Skeletal muscle satellite cell (primary cell): ENCODE data around the gene NCOA1.
"Not testable (repeated sequence)": the region's sequence is repeated elsewhere in the genome, so short reads cannot be mapped to it uniquely, and the experiment has no call there.

Experiments used
- H3K27me3 ChIP-seq: 2 replicates; pipeline ENCODE4 v1.7.0; 2013; ENCODE audit warnings: low read length; ENCODE audit not compliant: control insufficient read depth, insufficient read depth
- H3K36me3 ChIP-seq: 2 replicates; pipeline ENCODE4 v1.7.0; 2013; ENCODE audit warnings: mild to moderate bottlenecking, control low read depth, low read length; ENCODE audit not compliant: insufficient read depth
- H3K4me1 ChIP-seq: 2 replicates; pipeline ENCODE4 v1.7.0; 2013; ENCODE audit warnings: low read length; ENCODE audit not compliant: control insufficient read depth, insufficient read depth
- H3K4me2 ChIP-seq: 2 replicates; pipeline ENCODE4 v1.7.0; 2013; ENCODE audit warnings: mild to moderate bottlenecking, low read length
- H3K4me3 ChIP-seq: 2 replicates; pipeline ENCODE4 v1.7.0; 2013; ENCODE audit warnings: low read length
- H3K9ac ChIP-seq: 2 replicates; pipeline ENCODE4 v1.7.0; 2013; ENCODE audit warnings: mild to moderate bottlenecking, low read depth, low read length, moderate library complexity
- H3K9me3 ChIP-seq: replicated peaks from 2 replicates; pipeline ENCODE4 v1.7.0; 2013; ENCODE audit warnings: mild to moderate bottlenecking, control low read depth, low read length

Gene NCOA1

DNA sequence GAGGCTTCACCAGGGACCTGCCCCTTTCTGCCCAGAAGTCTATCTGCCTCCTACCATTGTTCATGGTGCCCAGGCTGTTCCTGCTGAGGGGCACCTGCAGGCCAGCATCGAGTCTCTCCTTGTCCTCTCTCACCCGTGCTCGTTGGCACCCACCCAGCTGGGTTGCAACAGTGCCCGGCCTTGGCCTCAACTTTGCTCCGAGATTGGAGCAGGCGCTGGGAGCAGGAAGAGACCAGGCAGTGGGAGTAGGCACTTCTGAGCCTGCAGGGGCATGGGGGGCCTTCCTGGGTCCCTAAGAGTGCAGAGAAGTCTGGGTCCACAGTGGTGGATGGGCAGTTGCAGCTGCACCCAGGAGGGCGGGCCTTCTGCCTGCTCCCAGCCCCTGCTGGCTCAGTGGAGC is 75.6 kb downstream of the NCOA1 start:
- no peak overlapping the region for H3K9ac ChIP-seq
- no peaks in the 10 kb centered on the region for H3K27me3 ChIP-seq
- no peaks in the 10 kb centered on the region for H3K9me3 ChIP-seq
- peaks cover 8% of the 10 kb centered on the region for H3K36me3 ChIP-seq
- H3K4me2 ChIP-seq: no peak overlapping the region
- H3K4me3 ChIP-seq: no peak overlapping the region
- H3K4me1 ChIP-seq: no peaks in the 10 kb centered on the region

DNA sequence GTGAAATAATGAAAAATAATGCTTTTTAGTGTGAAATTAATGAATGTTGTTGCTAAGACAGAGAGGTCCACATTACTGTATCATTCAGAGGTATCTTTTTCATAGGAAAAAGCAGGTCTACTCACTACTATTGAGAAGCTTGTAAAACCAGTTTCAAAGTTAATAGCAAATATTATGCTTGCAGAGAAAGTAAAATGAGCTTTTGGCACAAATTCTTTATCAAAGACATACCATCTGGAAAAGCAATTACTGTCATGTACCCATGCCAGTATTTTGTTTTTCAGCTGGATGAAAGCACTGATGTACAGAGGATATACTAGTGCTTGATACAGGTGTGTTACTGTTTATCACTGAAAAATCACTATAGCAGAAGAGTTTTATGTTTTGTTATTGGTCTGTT is 77.5 kb downstream of the NCOA1 start:
- Histone ChIP-seq H3K4me3 (no peak overlapping the region), H3K9ac (no peak overlapping the region), H3K4me2 (no peak overlapping the region), H3K4me1 (no peaks in the 10 kb centered on the region), H3K9me3 (no peaks in the 10 kb centered on the region), H3K36me3 (peaks cover 8% of the 10 kb centered on the region), H3K27me3 (no peaks in the 10 kb centered on the region)

DNA sequence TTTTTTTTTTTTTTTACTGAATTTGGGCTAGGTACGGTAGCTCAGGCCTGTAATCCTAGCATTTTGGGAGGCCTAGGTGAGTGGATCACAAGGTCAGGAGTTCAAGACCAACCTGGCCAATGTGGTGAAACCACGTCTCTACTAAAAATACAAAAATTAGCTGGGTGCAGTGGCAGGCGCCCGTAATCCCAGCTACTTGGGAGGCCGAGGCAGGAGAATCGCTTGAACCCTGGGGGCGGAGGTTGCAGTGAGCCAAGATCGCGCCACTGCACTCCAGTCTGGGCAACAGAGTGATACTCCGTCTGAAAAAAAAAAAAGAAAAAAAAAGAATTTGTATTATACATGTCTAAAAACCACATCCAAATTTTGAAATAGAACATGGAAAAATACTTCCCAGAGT is 78.5 kb downstream of the NCOA1 start:
- H3K4me2 ChIP-seq, H3K36me3 ChIP-seq, H3K9me3 ChIP-seq, H3K4me1 ChIP-seq, H3K4me3 ChIP-seq, H3K27me3 ChIP-seq, H3K9ac ChIP-seq: not testable (repeated sequence)

DNA sequence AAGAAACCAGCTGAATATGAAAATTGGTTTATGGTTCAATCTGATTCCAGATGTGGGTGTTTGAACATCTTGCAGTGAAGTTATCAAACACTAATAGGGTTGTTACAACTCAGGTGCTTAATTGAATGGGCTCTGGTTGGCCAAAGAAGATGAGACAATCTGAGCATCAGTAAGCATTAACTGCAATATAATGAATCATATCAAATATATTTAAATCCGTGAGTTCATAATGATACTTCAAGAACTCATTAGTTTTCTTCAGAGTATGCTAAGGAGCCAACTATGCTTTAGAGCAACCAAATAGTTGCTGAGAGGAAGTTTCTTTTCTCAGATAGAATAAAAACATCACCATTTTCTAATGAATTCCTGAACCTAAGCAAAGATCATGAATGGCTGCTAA is 79.2 kb downstream of the NCOA1 start:
- Histone ChIP-seq H3K9ac (no peak overlapping the region), H3K4me3 (no peak overlapping the region), H3K4me1 (no peaks in the 10 kb centered on the region), H3K4me2 (no peak overlapping the region), H3K27me3 (no peaks in the 10 kb centered on the region), H3K36me3 (peaks cover 8% of the 10 kb centered on the region), H3K9me3 (no peaks in the 10 kb centered on the region)

DNA sequence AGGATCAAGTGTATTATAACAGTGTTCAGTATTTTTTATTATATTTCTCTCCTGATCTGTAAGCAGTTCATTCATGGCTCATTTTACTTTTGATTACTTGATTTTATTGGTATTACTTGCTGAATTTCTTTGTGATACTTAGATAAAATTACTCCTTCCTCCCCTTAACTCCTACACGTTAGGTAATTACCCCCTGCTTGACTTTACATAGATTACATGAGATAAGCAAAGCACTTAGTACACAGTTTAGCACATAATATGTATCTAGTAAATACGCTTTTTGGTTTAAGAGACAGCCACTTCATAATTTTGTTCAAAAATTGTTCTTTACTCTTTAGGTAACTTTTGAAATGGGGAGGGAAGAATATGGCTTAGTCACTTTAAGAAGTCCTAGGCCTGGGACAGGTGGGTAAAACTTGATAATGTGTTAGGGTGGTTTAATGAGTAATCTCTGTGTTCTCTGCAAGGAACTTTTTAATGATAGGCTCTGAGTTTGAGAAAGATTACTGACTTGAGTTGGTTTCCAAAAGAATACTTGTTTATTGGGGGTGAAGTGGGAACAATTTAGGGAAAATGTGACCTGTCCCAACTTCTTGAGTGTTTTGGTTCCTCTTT is 80.9 kb downstream of the NCOA1 start:
- Histone ChIP-seq H3K36me3 (no peaks in the 10 kb centered on the region), H3K9ac (no peak overlapping the region), H3K4me3 (no peak overlapping the region), H3K4me1 (no peaks in the 10 kb centered on the region), H3K4me2 (no peak overlapping the region), H3K9me3 (no peaks in the 10 kb centered on the region), H3K27me3 (no peaks in the 10 kb centered on the region)

DNA sequence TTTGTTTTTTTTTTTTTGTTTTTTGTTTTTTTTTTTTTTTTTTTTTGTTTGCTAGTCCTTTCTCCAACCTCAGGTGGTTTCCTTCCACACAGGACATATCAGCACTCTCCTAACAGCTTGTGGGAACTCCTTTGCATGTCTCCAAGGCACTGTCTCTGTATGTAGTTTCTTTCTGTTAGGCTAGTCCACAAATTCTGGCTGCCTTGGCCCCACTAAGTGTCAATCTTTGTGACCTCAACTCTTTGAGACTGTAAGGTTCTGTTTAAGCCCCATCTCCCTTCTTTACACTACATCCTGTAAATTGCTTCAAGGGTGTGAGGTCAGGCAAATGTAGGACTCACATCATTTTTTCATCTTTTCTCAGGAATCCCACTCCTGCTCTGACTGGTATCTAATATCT is 85.1 kb downstream of the NCOA1 start:
- Histone ChIP-seq H3K36me3 (no peaks in the 10 kb centered on the region), H3K4me2 (no peak overlapping the region), H3K4me1 (peaks cover 2% of the 10 kb centered on the region), H3K4me3 (no peak overlapping the region), H3K9me3 (no peaks in the 10 kb centered on the region), H3K9ac (no peak overlapping the region), H3K27me3 (no peaks in the 10 kb centered on the region)

DNA sequence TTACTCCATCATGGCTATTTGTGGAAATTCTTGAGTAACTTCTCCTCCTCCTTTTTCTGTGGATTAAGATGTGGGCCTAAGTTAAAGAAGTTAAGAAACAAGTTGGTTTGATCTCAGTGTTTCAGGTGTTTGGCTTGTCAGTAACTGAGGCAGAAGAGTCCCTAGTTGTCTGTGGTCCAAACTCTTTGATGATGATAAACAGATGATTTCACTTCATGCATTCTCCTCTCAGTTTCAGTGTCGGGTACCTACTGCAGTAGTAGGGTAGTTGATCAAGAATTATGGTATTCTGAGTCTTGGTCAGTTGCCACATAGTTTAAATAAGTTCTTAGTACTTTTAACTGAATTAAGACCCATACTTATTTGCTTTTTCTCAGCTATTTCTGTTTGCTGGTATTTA is 85.6 kb downstream of the NCOA1 start:
- no peaks in the 10 kb centered on the region for H3K9me3 ChIP-seq
- peaks cover 2% of the 10 kb centered on the region for H3K4me1 ChIP-seq
- H3K4me2 ChIP-seq: no peak overlapping the region
- no peaks in the 10 kb centered on the region for H3K36me3 ChIP-seq
- no peak overlapping the region for H3K9ac ChIP-seq
- no peaks in the 10 kb centered on the region for H3K27me3 ChIP-seq
- no peak overlapping the region for H3K4me3 ChIP-seq

DNA sequence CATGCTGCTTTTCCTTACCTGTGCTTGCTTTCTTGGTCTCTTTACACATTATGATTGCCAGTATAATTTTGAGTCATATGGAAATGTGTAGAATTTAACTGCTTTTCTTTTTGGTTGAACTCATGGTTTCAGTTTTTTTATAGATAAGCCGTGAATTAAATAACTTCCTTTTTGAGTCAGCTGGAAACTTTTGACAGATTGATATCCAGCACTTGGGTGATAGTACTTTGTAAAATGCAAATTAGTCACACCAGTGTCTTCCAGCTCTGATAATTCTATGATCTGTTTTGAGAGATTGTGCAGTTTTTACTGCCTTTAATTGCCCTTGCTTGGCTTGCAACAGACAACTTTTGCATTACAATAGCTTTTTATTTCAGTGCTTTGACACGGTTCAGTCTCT is 86.4 kb downstream of the NCOA1 start:
- no peak overlapping the region for H3K4me2 ChIP-seq
- no peaks in the 10 kb centered on the region for H3K9me3 ChIP-seq
- no peak overlapping the region for H3K4me3 ChIP-seq
- no peaks in the 10 kb centered on the region for H3K27me3 ChIP-seq
- H3K36me3 ChIP-seq: no peaks in the 10 kb centered on the region
- peaks cover 2% of the 10 kb centered on the region for H3K4me1 ChIP-seq
- no peak overlapping the region for H3K9ac ChIP-seq

DNA sequence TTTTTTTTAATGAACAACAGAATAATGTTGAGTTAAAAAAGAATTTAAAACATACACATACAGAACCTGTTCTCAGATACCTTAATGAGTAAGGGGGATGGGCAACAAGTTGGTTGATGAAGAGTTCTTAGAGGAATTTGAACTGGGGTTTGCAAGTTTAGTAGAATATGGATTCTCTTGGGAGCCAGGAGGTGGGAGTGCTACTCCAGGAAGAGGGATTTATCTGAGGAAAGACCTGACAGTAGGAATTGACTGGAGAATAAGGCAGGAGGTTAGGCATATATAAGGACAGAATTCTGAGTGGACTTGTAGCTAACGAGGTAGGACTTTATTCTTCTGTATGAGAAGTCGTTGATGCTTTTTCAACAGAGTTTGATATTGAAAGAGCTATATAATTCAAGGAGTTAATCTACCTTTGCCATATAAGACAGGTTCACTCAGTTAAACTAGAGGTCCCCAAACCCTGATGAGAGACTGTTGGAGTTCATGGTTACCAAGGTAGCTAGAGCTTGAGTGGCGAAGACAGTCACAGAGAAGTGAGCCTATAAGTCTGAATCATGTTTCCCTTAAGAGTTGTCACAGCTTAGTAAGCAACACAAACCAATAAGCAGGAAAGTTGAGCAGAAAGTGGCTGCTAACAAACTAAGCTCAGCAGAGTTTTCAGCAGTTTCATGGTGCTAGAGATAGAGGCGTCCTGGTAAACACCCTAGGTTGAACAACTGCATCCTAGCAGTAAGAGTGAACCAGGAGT is 88.2 kb downstream of the NCOA1 start:
- Histone ChIP-seq H3K36me3 (no peaks in the 10 kb centered on the region), H3K4me2 (no peak overlapping the region), H3K27me3 (no peaks in the 10 kb centered on the region), H3K4me3 (no peak overlapping the region), H3K9ac (no peak overlapping the region), H3K4me1 (peaks cover 2% of the 10 kb centered on the region), H3K9me3 (no peaks in the 10 kb centered on the region)

DNA sequence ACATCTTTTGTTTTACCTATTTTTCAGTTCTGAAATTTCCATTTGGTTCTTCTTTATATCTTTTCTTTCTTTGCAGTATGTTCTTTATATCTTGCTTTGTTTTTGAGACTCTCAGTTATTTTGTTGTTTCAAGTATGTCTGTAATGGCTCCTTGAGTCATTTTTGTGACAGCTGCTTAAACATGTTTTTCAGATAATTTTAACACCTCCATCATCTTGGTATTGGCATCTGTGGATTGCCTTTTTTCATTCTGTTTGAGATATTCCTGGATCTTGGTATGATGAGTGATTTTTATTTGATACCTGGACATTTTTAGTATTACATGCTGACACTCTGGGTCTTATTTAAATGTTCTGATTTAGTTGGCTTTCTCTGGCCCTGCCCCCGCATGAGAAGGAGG is 89.5 kb downstream of the NCOA1 start:
- Histone ChIP-seq H3K36me3 (no peaks in the 10 kb centered on the region), H3K4me1 (peaks cover 2% of the 10 kb centered on the region), H3K9me3 (no peaks in the 10 kb centered on the region), H3K9ac (no peak overlapping the region), H3K4me2 (no peak overlapping the region), H3K4me3 (no peak overlapping the region), H3K27me3 (no peaks in the 10 kb centered on the region)

DNA sequence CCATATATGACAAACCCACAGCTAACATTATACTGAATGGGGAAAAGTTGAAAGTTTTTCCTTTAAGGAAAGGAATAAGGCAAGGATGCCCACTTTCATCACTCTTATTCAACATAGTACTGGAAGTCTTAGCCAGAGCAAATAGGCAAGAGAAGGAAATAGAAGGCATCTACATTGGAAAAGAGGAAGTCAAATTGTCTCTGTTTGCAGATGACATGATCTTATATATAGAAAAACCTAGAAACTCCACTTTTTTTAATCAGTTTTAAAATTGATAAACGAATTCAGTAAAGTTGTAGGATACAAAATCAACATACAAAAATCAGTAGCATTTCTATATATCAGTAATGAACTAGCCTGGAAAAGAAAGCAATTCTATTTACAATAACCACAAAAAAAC is 90.9 kb downstream of the NCOA1 start:
- H3K4me1 ChIP-seq, H3K27me3 ChIP-seq, H3K9me3 ChIP-seq, H3K36me3 ChIP-seq, H3K9ac ChIP-seq, H3K4me2 ChIP-seq, H3K4me3 ChIP-seq: not testable (repeated sequence)

DNA sequence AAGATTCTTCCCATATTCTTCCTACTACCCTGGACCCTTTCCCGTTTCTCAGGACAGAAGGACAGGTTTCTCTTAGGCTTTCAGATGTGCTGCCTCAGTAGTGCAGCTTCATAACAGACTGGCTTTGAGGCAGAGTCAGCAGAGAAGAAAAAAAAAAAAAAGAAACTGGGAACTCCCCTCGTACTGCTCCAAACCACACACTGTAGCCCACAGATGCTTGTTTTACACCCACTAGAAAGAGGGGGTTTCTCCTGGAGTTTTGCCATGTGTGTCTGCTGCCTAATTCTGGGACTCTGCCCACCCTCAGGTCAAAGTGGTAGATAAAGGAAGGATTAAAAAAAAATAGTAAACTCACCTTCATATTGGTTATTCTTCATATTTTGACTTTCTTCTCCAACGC is 95.9 kb downstream of the NCOA1 start:
- no peaks in the 10 kb centered on the region for H3K4me1 ChIP-seq
- no peaks in the 10 kb centered on the region for H3K27me3 ChIP-seq
- H3K4me3 ChIP-seq: no peak overlapping the region
- no peak overlapping the region for H3K4me2 ChIP-seq
- H3K36me3 ChIP-seq: no peaks in the 10 kb centered on the region
- no peak overlapping the region for H3K9ac ChIP-seq
- H3K9me3 ChIP-seq: no peaks in the 10 kb centered on the region
